ENCODE measurements around the gene MYG1.

MYG1 gene

GRCh38 chr12:53352331-53353256 lies 53.1 kb downstream of the MYG1 start:
- no peak overlapping the region for H3K27ac ChIP-seq (ENCODE audit: extremely low read depth, low read depth, low read length)
- no peaks in the 10 kb centered on the region for H3K4me1 ChIP-seq (ENCODE audit: control insufficient read depth, insufficient read depth, low read length)
- H3K36me3 ChIP-seq (ENCODE audit: control insufficient read depth in 2 of 2, insufficient read depth in 1 of 2, low read length in 2 of 2) = no peaks in the 10 kb centered on the region
- H3K4me3 ChIP-seq (ENCODE audit: low read depth, low read length) = no peak overlapping the region
- ChIA-PET CTCF (interaction anchor here (0.6 to 6.6 kb wide), 61 partner anchors 9 to 298 kb away, joined by 3 to 134 read pairs (median 5); partner anchors contain the start of genes AAAS, AMHR2, ESPL1 and MAP3K12), POLR2A (interaction anchor here (0.6 to 2.4 kb wide), 7 partner anchors 27 to 149 kb away, joined by 3 to 17 read pairs (median 4); partner anchors contain the start of genes PFDN5, SP1 and TARBP2)
- H3K9me3 ChIP-seq (ENCODE audit: control insufficient read depth, insufficient read depth, low read depth, low read length) = no peaks in the 10 kb centered on the region
- TF ChIP-seq, protein P1, sequence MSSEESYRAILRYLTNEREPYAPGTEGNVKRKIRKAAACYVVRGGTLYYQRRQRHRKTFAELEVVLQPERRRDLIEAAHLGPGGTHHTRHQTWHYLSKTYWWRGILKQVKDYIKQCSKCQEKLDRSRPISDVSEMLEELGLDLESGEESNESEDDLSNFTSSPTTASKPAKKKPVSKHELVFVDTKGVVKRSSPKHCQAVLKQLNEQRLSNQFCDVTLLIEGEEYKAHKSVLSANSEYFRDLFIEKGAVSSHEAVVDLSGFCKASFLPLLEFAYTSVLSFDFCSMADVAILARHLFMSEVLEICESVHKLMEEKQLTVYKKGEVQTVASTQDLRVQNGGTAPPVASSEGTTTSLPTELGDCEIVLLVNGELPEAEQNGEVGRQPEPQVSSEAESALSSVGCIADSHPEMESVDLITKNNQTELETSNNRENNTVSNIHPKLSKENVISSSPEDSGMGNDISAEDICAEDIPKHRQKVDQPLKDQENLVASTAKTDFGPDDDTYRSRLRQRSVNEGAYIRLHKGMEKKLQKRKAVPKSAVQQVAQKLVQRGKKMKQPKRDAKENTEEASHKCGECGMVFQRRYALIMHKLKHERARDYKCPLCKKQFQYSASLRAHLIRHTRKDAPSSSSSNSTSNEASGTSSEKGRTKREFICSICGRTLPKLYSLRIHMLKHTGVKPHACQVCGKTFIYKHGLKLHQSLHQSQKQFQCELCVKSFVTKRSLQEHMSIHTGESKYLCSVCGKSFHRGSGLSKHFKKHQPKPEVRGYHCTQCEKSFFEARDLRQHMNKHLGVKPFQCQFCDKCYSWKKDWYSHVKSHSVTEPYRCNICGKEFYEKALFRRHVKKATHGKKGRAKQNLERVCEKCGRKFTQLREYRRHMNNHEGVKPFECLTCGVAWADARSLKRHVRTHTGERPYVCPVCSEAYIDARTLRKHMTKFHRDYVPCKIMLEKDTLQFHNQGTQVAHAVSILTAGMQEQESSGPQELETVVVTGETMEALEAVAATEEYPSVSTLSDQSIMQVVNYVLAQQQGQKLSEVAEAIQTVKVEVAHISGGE (tag by site-specific recombination; conservative IDR thresholded peaks at IDR 0.05; ENCODE audit: low read depth) = no peak
- TF ChIP-seq ZNF24 (tag by site-specific recombination; IDR thresholded peaks at IDR 0.05) = peak; percentile 16; the same call in 1 of the 2 replicates
- TF ChIP-seq HOXC10 (CRISPR knock-in tag; IDR thresholded peaks at IDR 0.05) = no peak
- TF ChIP-seq ZNF473 (tag by site-specific recombination; IDR thresholded peaks at IDR 0.05) = no peak
- no peak for TF ChIP-seq GLIS1 (tag by site-specific recombination; IDR thresholded peaks at IDR 0.05)
- no peak for TF ChIP-seq ZFP3 (tag by site-specific recombination; IDR thresholded peaks at IDR 0.05; ENCODE audit: low read depth)
- 0 out of 2 replicates have a peak, but pooled peaks have one; percentile 18 for TF ChIP-seq ZNF600 (tag by site-specific recombination; IDR thresholded peaks at IDR 0.05)
- 0 out of 2 replicates have a peak, but pooled peaks have one; percentile 53 for TF ChIP-seq ZBTB17 (tag by site-specific recombination; IDR thresholded peaks at IDR 0.05)
- TF ChIP-seq ZNF692 (tag by site-specific recombination; IDR thresholded peaks at IDR 0.05) = no peak
- TF ChIP-seq, protein P2, sequence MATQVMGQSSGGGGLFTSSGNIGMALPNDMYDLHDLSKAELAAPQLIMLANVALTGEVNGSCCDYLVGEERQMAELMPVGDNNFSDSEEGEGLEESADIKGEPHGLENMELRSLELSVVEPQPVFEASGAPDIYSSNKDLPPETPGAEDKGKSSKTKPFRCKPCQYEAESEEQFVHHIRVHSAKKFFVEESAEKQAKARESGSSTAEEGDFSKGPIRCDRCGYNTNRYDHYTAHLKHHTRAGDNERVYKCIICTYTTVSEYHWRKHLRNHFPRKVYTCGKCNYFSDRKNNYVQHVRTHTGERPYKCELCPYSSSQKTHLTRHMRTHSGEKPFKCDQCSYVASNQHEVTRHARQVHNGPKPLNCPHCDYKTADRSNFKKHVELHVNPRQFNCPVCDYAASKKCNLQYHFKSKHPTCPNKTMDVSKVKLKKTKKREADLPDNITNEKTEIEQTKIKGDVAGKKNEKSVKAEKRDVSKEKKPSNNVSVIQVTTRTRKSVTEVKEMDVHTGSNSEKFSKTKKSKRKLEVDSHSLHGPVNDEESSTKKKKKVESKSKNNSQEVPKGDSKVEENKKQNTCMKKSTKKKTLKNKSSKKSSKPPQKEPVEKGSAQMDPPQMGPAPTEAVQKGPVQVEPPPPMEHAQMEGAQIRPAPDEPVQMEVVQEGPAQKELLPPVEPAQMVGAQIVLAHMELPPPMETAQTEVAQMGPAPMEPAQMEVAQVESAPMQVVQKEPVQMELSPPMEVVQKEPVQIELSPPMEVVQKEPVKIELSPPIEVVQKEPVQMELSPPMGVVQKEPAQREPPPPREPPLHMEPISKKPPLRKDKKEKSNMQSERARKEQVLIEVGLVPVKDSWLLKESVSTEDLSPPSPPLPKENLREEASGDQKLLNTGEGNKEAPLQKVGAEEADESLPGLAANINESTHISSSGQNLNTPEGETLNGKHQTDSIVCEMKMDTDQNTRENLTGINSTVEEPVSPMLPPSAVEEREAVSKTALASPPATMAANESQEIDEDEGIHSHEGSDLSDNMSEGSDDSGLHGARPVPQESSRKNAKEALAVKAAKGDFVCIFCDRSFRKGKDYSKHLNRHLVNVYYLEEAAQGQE (tag by site-specific recombination; IDR thresholded peaks at IDR 0.05) = peak; percentile 55
- TF ChIP-seq KLF8 (tag by site-specific recombination; IDR thresholded peaks at IDR 0.05) = 0 out of 2 replicates have a peak, but pooled peaks have one; percentile 19
- TF ChIP-seq ZNF221 (tag by site-specific recombination; IDR thresholded peaks at IDR 0.05; ENCODE audit: borderline replicate concordance) = no peak
- no peak for TF ChIP-seq ZNF830 (tag by site-specific recombination; IDR thresholded peaks at IDR 0.05; ENCODE audit: low read depth)
- TF ChIP-seq, protein P3, sequence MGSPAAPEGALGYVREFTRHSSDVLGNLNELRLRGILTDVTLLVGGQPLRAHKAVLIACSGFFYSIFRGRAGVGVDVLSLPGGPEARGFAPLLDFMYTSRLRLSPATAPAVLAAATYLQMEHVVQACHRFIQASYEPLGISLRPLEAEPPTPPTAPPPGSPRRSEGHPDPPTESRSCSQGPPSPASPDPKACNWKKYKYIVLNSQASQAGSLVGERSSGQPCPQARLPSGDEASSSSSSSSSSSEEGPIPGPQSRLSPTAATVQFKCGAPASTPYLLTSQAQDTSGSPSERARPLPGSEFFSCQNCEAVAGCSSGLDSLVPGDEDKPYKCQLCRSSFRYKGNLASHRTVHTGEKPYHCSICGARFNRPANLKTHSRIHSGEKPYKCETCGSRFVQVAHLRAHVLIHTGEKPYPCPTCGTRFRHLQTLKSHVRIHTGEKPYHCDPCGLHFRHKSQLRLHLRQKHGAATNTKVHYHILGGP (tag by site-specific recombination; IDR thresholded peaks at IDR 0.05) = no peak
- TF ChIP-seq ZFP69B (tag by site-specific recombination; IDR thresholded peaks at IDR 0.05) = 0 out of 2 replicates have a peak, but pooled peaks have one; percentile 20
- TF ChIP-seq ZBTB48 (tag by site-specific recombination; IDR thresholded peaks at IDR 0.05) = peak; percentile 90; the same call in 1 of the 2 replicates
- TF ChIP-seq AEBP2 (tag by site-specific recombination; IDR thresholded peaks at IDR 0.05; ENCODE audit: borderline replicate concordance) = no peak
- no peak; the same call in 1 of the 2 replicates for TF ChIP-seq ZNF558 (tag by site-specific recombination; IDR thresholded peaks at IDR 0.05)
- no peak for TF ChIP-seq ZNF2 (tag by site-specific recombination; IDR thresholded peaks at IDR 0.05)
- no peak for TF ChIP-seq TCF7L2 (IDR thresholded peaks at IDR 0.05; ENCODE audit: borderline replicate concordance, low read depth, low read length)
- TF ChIP-seq ZNF391 (tag by site-specific recombination; IDR thresholded peaks at IDR 0.05; ENCODE audit: borderline replicate concordance, low read depth) = peak; percentile 27; the same call in 1 of the 2 replicates
- no peak for TF ChIP-seq ZNF585B (tag by site-specific recombination; IDR thresholded peaks at IDR 0.05)
- no peak for TF ChIP-seq KLF17 (tag by site-specific recombination; IDR thresholded peaks at IDR 0.05)

Data from HEK293 (cell line).